NCI-H2196 (cell line): ENCODE results near the gene METTL27.
"Not testable (repeated sequence)": the region's sequence is repeated elsewhere in the genome, so short reads cannot be mapped to it uniquely, and the experiment has no call there.

Source experiments
- DNase-seq: peaks from one replicate; lab custom pipeline; 2025; ENCODE audit not compliant: unreplicated experiment; lab: John Stamatoyannopoulos, UW

METTL27 gene

DNA sequence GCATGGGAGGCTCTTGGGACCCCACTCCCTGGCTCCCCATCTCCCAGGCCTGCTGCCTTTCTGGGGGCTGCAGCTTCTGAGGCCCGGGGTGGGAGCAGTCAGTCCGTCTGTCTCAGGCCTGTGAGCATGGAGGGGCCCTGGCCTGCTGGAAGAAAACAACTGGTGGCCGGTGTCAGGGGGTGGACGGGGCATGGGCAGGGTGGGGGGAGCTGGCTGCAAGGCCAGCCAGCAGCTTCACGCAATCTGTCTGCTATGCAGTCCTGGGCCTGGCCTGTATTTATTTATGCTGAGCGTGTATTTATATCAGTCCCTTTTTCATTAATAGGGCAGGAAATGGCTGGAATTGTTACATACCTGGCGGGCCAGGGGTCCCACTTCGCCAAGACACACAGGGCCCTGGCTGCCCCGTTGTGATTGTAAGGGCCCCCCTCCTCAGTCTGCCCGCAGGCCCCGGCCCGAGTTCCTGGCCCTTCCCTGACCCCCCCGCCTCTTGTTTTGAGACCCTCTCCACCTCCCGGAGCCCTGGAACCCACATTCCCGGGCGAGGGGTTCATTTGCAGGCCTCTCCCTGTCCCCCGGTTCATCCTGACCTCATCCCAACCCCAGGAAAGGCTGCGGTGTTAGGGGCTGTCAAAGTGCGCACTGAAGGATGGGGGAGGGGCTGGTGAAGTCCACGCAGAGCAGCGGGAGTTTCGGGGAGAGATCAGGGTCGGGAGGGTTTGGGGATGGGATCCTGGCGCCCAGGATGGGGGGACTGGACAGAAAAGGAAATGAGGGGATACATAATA is 26.9 kb upstream of the METTL27 start:
- DNase-seq: no peak

DNA sequence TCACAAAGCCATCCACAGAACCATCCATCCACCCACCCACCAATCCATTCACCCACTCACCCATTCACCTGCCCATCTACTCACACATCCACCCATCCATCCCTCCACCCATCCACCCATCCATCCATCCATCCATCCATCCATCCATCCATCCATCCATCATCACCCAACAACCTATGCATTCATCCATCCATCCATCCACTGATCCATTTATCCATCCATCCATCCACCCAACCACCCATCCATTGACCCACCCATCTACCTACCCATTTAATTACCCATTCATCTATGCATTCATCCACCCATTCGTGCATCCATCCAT is 24.1 kb upstream of the METTL27 start:
- DNase-seq: no peak

DNA sequence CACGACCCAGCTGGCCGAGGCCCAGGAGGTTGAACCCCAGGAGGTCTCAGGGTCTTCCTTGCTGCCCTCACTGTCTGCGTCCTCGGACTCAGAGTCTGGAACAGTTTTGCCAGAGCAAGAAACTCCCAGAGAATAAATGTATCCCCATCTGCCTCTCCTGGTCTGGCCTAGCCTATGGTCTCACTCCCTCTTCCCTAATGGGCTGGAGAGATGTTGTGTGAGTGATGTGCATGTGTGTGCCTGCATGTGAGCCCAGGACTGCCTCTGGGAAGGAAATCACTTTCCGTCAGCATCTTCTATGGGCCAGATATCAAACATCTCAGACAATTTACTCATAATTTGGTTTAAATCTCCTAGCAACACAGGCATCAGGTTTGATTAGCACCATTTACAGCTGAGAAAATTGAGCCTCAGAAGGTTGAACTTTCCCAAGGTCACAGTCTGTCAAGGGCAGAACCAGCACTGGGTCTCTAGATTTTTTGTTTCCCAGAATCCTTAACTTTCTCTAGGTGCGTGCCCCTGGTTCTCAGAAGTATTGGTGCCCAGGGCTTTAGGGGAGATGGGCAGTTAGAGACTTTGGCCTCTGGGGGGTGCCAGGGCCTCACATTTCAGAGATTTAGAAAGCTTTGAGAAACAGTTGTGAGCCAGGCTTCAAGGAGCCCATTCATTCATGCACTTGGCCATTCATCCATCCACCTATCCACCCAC is 23.6 kb upstream of the METTL27 start:
- DNase-seq: peak; percentile 40

DNA sequence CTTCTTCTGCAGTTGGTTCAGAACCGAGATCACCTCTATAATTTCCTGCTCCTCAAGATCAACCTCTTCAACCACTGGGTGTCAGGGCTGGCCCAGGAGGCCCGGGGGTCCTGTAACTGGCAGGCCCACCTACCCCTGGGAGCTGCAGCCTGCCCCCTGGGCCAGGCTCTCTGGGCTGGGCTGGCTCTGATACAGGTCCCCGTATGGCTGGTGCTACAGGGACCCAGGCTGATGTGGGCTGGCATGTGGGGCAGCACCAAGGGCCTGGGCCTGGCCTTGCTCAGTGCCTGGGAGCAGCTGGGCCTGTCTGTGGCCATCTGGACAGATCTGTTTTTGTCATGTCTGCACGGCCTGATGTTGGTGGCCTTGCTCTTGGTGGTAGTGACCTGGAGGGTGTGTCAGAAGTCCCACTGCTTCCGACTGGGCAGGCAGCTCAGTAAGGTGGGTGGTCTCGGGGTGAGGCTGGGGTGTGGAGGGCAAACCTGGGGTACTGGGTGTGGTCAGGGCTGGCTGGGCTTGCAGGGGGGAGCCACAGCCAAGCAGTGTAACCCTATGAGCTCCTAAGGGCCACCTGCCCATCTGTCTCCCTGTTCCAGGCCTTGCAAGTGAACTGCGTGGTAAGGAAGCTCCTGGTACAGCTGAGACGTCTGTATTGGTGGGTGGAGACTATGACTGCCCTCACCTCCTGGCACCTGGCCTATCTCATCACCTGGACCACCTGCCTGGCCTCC is 22.8 kb upstream of the METTL27 start:
- DNase-seq: no peak

DNA sequence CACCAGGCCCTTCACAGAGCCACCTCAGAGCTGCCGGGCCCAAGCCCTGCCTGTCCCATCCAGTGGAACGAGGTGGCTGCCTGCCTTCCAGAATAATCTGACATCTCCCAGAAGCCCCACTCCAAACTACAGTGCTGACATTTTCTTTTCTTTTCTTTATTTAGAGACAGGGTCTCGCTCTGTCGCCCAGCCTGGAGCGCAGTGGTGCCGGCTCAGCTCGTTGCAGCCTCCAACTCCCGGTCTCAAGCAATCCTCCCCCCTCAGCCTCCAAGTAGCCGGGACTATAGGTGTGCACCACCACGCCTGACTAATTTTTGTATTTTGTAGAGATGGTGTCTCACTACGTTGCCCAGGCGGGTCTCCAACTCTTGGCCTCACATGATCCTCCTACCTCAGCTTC is 19.0 kb upstream of the METTL27 start:
- DNase-seq: no peak

DNA sequence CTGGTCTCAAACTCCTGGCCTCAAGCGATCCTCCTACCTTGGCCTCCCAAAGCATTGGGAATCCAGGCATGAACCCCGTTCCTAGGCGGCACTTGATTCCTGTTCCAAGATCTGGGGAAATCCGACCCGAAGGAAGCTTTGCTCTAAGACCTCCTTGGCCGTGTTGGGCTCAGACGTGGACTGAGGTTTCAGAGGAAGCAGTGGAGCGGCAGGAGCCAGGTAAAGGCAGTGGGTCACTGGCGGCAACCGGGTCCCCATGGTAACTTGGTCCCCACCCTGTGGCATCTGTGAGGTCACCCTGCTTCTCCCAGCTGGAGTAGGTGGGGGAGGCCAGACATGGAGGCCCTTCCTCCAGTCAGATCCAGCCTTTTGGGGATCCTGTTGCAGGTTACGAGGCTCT is 18.5 kb upstream of the METTL27 start, which contains the start of gene TMEM270:
Gene TMEM270 (plus strand): TSS at position 301 of the 400 bp plus-strand sequence. CDS start 36 bp downstream, at position 337.
- no peak for DNase-seq

DNA sequence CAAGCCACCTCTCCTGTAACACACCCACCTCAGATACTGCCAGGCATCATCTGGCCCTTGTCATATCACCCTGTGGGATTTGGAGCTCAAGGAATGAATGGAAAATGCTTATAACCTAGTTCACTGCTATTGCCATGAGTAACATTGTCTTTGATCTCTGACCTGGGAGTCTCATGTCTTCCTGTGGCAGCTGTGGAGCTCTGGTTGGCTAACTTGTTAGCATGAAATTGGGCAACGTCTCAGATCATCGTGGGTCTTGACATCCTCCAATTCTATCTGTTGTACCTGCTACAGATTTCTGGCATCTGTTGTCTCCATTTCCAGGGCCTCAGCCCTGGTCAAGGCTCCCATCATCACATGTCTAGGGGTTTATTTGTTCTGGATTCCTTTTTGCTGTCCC is 16.5 kb upstream of the METTL27 start:
- DNase-seq: no peak

DNA sequence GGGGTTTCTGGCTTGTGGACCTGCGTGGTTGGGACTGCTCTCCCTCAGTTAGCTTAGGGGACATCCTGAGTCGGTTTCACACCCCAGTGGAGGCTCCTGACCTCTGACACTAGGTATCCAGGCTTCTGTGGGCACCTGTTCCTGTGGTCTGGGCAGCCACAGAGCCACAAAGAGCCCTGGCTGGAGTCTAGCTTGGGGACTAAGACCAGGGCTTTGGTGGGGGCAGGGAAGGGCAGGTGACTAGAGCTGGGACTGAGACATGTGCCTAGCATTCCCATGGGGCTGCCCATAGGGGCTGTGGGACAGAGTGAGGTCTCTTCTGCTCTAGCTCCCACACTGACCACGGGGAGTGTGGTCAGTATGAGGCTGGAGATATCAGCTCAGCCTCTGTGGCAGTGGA is 14.6 kb upstream of the METTL27 start:
- DNase-seq: no peak

DNA sequence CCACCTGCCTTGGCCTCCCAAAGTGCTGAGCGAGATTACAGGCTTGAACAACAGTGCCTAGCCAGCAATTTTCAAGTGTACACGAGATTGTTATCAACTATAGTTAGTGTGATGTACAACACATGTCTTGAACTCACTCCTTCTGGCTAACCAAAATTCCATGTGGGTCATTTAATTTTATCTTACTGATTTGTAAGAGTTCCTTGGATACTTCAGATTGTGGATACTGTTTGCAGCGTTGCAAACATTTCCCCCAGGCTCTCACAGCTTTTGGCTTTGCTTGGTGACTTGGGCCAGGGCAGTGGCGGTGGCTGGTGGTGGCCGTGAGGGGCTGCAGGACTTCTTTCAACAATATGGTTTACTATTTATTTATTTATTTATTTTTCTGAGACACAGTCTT is 10.2 kb upstream of the METTL27 start:
- no peak for DNase-seq

DNA sequence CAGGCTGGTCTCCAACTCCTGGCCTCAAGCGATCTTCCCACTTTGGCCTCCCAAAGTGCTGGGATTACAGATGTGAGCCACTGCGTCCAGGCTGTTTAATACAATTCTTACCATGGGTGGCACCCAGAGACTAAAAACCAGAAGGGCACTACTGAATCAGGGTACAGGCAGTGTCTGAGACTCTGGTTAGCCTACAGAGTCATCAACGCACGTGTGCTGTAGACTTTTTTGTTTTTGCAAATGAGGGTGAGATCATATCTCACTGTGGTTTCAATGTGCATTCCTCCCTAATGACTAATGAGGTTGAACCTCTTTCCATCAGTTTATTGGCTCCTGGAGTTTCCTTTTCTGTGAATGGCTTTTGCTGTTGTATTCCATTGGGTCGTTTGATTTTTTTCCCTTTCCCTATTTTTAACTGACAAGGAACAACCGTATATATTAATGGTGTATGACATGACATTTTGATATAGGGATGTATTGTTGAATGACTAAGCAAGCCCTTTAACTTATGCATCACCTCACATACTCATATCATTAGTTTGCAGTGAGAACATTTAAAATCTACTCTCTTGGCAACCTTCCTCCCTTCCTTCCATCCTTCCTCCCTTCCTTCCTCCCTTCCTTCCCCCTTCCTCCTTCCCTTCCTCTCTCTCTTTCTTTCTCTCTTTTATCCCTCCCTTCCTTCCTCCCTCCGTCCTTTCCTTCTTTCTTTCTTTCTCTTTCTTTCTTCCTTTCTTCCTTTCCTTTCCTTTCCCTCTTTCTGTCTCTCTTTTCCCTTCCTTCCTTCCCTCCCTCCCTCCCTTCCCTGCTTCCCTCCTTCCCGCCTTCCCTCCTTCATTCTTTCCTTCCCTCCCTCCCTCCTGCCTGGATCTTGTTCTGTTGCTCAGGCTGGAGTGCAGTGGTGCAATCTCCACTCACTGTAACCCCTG is 9.4 kb upstream of the METTL27 start:
- peak; percentile 50 for DNase-seq

DNA sequence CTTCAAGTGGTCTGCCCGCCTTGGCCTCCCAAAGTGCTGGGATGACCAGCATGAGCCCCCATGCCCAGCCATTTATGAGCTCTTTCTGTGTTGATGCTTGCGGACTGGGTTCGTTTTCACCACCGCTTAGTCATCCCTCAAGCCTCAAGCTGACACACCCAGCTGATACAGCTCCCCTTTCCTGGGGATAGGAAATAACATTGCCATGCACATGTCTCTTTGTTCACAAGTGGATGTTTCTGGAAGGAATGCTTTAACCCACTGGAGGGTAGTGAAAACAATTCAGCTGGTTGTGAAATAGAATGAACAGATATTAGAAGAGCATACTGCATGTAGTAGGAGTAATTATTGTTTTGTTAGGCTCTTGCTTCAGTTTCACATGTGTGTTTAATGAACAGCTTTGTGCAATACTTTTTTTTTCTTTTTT is 8.5 kb upstream of the METTL27 start:
- DNase-seq: no peak

DNA sequence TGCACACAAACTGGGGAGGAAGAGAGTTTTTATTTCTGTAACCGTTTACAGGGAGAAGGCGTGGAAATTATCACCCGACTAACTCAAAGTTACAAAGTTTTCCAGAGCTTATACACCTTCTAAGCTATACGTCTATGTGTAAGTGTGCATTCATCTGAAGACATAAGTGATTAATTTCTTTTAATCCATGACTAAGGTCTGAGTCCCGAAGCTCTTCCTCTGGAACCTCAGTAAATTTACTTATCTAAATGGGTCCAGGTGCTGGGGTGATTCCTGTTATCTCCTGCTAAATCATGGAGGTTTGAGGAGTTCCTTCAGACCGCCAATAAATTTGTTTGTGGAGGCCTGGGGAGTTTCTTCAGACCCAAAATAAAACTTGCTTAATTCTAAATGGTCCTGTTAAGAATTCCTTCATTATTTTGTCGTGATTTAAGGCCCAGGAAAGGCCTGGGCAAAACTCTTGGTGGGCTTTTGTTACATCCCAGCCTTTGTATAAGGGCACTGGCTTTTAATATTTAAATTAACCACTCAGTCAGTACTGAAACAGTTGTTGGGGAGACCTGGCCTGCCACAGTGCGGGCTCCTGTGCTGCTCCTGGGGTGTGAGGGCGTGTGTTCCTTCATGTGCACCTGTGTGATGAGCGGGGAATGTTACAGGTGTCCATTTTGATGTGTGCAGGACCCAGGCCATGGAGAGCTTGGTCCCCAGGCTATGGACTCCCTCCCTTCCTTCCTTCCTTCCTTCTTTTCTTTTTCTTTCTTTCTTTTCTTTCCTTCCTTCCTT is 5.8 kb upstream of the METTL27 start:
- no peak for DNase-seq

DNA sequence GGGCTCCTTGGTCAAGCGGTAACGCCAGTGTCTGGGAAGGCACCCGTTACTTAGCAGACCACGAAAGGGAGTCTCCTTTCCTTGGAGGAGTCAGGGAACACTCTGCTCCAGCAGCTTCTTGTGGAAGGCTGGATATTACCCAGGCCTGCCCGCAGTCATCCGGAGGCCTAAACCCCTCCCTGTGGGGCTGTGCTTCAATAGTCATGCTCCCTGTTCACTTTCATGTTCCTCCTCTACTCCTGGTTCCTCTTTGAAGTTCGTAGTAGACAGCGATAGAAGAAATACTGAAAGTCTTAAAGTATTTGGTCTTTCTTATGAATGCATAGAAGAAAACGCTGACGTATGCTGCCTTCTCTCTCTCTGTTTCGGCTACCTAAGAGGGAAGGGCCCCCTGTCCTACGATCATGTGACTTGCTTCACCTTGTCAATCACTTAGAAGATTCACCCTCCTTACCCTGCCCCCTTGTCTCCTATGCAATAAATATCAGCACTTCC is 3.4 kb upstream of the METTL27 start:
- DNase-seq: not testable (repeated sequence)

DNA sequence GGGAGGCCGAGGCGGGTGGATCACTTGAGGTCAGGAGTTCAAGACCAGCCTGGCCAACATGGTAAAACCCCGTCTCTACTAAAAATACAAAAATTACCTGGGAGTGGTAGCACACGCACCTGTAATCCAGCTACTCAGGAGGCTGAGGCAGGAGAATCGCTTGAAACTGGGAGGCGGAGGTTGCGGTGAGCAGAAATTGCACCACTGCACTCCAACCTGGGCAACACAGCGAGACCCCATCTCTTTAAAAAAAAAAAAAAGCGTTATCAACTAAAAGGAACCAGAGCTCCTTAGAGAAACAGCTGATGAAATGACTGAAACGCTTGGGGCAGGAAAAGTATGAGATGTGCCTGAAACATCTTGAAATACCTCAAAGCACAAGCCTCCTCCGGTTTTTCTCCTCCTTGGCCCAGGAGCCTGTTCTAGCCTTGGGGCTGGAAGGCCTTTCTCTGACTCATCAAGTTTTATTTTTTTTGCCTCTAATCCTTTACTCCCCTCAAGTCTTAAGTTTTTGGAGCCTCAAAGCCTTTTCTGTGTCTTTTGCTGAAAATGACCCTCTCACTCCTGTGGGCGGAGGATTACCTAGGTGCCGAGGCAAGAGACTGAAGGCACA is 2.6 kb upstream of the METTL27 start:
- no peak for DNase-seq

DNA sequence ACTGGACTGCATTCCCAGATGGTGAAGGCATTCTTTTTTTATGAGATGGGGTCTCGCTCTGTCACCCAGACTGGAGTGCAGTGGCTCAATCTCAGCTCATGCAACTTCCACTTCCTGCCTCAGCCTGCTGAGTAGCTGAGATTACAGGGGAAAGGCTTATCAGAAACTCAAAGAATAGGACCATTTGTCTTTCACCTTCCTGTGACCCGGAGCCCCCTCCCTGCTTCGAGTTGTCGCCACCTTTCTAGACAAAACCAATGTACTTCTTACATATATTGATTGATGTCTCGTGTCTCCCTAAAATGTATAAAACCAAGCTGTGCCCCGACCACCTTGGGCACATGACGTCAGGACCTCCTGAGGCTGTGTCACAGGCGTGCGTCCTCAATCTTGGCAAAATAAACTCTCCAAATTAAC is 1.8 kb upstream of the METTL27 start:
- no peak for DNase-seq

DNA sequence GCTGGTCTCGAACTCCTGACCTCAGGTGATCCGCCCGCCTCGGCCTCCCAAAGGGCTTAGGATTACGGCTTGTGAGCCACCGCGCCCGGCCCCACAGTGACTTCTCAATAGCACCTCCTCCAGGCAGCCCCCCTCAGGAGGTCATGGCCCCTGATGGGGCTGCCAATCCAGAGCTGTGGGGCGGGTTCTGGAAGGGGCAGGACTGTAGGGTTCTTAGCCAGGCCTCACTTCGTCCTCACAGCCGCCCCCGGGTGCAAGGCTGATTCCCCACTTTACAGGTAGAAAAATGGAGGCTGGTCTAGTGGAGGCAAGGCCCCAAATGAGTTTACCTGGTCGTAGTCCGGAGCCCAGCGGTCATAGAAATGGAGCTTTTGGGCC is 638 bp downstream of the METTL27 start:
- DNase-seq: no peak

DNA sequence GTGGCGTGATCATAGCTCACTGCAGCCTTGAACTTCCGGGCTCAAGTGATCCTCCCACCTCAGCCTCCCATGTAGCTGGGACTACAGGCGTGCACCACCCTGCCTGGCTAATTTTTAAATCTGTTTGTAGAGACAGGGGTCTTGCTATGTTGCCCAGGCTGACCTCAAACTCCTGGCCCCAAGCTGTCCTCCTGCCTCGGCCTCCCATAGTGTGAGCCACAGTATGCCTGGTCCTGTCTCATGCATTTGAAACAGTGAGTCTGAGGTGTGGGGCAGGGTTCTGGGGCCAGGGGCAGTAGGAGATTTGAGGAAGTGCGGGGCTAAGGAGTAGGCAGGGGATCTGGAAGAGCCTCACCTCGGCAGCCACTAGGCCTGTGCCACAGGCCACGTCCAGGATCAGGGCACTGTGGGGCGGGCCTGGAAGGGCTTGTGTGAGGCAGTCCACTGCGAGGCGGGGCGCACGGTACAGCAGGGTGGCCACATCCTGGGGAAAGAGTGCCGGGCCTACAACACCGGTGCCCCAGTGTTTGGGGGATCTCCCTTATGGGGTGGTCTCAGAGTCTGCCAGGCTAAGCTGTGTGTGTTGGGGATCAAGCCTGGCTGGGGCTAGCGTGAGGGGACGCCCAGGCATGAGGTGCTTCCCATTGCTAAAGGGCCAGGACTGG is 1.5 kb downstream of the METTL27 start:
- no peak for DNase-seq

DNA sequence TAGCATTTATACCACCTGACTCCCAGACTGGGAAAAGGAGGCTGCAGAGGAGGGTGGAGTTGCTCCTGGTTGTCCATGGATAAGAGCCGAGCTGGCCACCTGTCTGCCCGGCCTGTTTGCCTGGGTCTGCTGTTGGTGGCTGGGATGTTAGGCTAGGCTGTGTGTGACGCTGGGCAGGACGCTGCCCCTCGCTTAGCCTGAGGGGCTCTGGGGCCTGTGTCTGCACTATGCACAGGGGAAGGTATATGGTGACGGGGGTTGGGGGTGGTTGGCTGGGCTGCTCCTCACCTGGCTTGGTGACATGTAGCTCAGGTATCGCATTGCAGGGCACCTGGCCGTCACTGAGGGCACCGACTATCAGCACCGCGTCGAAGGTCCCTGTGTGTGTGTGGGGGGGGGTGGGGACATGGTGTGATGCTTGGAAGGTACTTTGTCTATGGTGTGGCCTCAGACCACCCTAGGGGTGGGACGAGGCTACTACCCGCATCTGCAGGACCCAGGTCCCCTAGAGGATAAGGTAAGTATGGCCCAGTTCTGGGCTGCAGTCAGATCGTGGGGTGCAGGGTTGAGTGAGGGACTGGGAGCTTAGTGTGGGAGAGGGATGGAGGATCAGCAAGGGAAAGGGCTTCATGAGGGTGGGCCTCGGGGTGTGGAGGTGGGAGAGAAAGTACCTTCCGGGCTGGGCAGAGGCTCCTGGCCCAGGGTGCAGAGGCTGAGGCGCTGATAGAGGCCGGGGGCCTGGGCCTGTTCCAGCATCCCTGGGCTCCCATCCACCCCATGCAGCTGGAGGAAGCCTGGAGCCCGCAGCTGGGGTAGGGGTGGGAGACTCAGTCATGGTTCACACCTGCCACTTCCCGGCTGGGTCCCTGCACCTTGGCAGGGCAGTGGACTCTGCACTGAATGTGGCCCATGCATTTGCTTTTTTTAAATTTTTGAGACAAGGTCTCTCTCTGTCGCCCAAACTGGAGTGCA is 2.3 kb downstream of the METTL27 start:
- no peak for DNase-seq
